HG02884 (cell line): ENCODE data around the gene SRRM2.

Experiments
- ATAC-seq: cut with Tn5 transposase; IDR thresholded peaks from one replicate; pipeline ENCODE4 v1.9.1; 2021; ENCODE audit warnings: mild to moderate bottlenecking, moderate library complexity; ENCODE audit not compliant: unreplicated experiment

The SRRM2 gene

GRCh38 chr16:2818272-2818876, 65.9 kb downstream of the SRRM2 start:
- ATAC-seq, result no peak

GRCh38 chr16:2819179-2819938, 66.9 kb downstream of the SRRM2 start:
- no peak for ATAC-seq

- ATAC-seq, result no peak
Observed at GRCh38 chr16:2819939-2820835, 67.7 kb downstream of the SRRM2 start.
